Chondrocyte (in vitro differentiated cells): ENCODE data around the gene LBH. TPM values are rescaled to one million over a fixed set of nuclear protein-coding genes. Genes with fewer than 3 reads are reported as not detected.

Source experiments
- DNase-seq: peaks from one replicate; pipeline ENCODE4 v3.0.0; 2021; ENCODE audit warnings: mixed read lengths, low spot score
- H3K27ac Mint-ChIP-seq: one replicate; pipeline ENCODE4 v1.8.0; 2021; ENCODE audit warnings: mild to moderate bottlenecking, moderate library complexity, mixed read lengths; ENCODE audit not compliant: unreplicated experiment
- H3K27me3 Mint-ChIP-seq: 2 replicates; pipeline ENCODE4 v1.8.0; 2021; ENCODE audit warnings: low read depth, mixed read lengths
- H3K36me3 Mint-ChIP-seq: 2 replicates; pipeline ENCODE4 v1.8.0; 2021; ENCODE audit warnings: low read depth, mixed read lengths
- H3K4me1 Mint-ChIP-seq: 2 replicates; pipeline ENCODE4 v1.8.0; 2021; ENCODE audit warnings: low read depth, mild to moderate bottlenecking, mixed read lengths
- H3K4me3 Mint-ChIP-seq: one replicate; pipeline ENCODE4 v1.8.0; 2021; ENCODE audit warnings: mild to moderate bottlenecking, moderate library complexity, mixed read lengths; ENCODE audit not compliant: unreplicated experiment
- H3K9me3 Mint-ChIP-seq: 2 replicates; pipeline ENCODE4 v1.8.0; 2021; ENCODE audit warnings: low read depth, mixed read lengths
- CTCF ChIP-seq: fragments of 200-600 bp; sonication (generic); IDR thresholded peaks from 2 replicates; pipeline ENCODE4 v1.5.0; 2021; ENCODE audit warnings: antibody characterized with exemption, mild to moderate bottlenecking, moderate library complexity
- total RNA-seq: library from RNA; stranded (reverse); gene quantifications from 3 replicates; pipeline ENCODE4 v1.2.1, GENCODE V29; 2021

LBH gene
- total RNA-seq, 1 donor from 2014 or later, result 88.8 TPM

- Mint-ChIP-seq H3K4me3 (no peak overlapping the region), H3K27me3 (no peaks in the 10 kb centered on the region), H3K36me3 (no peaks in the 10 kb centered on the region), H3K27ac (no peak overlapping the region), H3K4me1 (peaks cover 26% of the 10 kb centered on the region), H3K9me3 (no peaks in the 10 kb centered on the region)
- DNase-seq, result no peak
- no peak for TF ChIP-seq CTCF
Observed at GRCh38 chr2:30205456-30205855, 25.9 kb upstream of the LBH start.

- Mint-ChIP-seq H3K27me3 (no peaks in the 10 kb centered on the region), H3K4me3 (no peak overlapping the region)
- peak; percentile 14 for TF ChIP-seq CTCF
Observed at GRCh38 chr2:30206461-30207430, 24.6 kb upstream of the LBH start.

GRCh38 chr2:30208453-30208852 lies 22.9 kb upstream of the LBH start:
- H3K27ac Mint-ChIP-seq, result no peak overlapping the region
- no peak for DNase-seq
- peaks cover 18% of the 10 kb centered on the region for H3K4me1 Mint-ChIP-seq
- H3K4me3 Mint-ChIP-seq, result no peak overlapping the region
- no peaks in the 10 kb centered on the region for H3K36me3 Mint-ChIP-seq
- no peaks in the 10 kb centered on the region for H3K9me3 Mint-ChIP-seq
- TF ChIP-seq CTCF, result peak; percentile 96
- H3K27me3 Mint-ChIP-seq, result no peaks in the 10 kb centered on the region

More at GRCh38 chr2:30206461-30207430, 24.6 kb upstream of the LBH start:
- peaks cover 21% of the 10 kb centered on the region for H3K4me1 Mint-ChIP-seq
- H3K27ac Mint-ChIP-seq, result no peak overlapping the region
- H3K36me3 Mint-ChIP-seq, result no peaks in the 10 kb centered on the region
- DNase-seq, result no peak
- H3K9me3 Mint-ChIP-seq, result no peaks in the 10 kb centered on the region

- H3K4me3 Mint-ChIP-seq, result no peak overlapping the region
- peaks cover 18% of the 10 kb centered on the region for H3K4me1 Mint-ChIP-seq
- DNase-seq, result no peak
- H3K27ac Mint-ChIP-seq, result no peak overlapping the region
- H3K9me3 Mint-ChIP-seq, result no peaks in the 10 kb centered on the region
- no peaks in the 10 kb centered on the region for H3K27me3 Mint-ChIP-seq
- H3K36me3 Mint-ChIP-seq, result no peaks in the 10 kb centered on the region
- no peak for TF ChIP-seq CTCF
Observed at GRCh38 chr2:30209227-30209626, 22.1 kb upstream of the LBH start.

GRCh38 chr2:30213326-30213725 lies 18.0 kb upstream of the LBH start:
- Mint-ChIP-seq H3K4me3 (no peak overlapping the region), H3K9me3 (no peaks in the 10 kb centered on the region), H3K4me1 (peaks cover 24% of the 10 kb centered on the region), H3K27ac (no peak overlapping the region), H3K27me3 (no peaks in the 10 kb centered on the region), H3K36me3 (no peaks in the 10 kb centered on the region)
- DNase-seq, result no peak
- no peak for TF ChIP-seq CTCF
